NCI-H187 treated with DMSO at 0.1 percent for 48 hours (cell line): ENCODE data around the gene CLK4.

Experiments
- DNase-seq: peaks from one replicate; lab custom pipeline; 2025; lab: John Stamatoyannopoulos, UW

The CLK4 gene

DNA sequence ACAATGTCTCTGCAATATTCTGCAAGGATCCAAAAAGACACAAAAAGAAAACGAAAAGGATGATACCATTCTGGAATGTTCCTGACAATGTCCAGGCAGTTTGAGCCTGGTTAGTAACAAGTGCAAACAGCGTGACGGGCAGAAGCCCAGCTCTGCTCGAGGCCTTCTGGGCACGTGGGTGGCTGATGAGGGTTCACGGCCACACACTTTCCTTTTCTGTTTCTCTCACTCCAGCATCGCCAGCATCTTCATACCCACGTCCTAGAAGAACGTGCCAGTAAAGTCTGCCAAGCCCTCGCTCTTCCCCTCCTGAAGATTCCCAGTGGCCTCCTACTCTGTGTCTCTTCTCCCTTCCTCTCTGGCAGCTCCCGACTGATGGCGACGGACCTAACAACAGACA lies 73.3 kb downstream of the CLK4 start:
- DNase-seq, result no peak
